ENCODE data around the gene KRTAP4-7.
"Not testable (repeated sequence)": the region's sequence is repeated elsewhere in the genome, so short reads cannot be mapped to it uniquely, and the experiment has no call there.

The KRTAP4-7 gene

GRCh38 chr17:41084100-41084856 lies at the start of gene KRTAP4-7:
TSS of gene KRTAP4-7 (plus strand) at chr17:41084150. CDS start at chr17:41084207, 57 bp downstream.
- not testable (repeated sequence) for DNase-seq

GRCh38 chr17:41034346-41034935 lies 49.5 kb upstream of the KRTAP4-7 start, which contains the start of gene KRTAP1-3:
TSS of gene KRTAP1-3 (minus strand) at chr17:41034874. CDS start at chr17:41034821, 53 bp downstream.
- not testable (repeated sequence) for DNase-seq

- DNase-seq: no peak
These were observed 46.0 kb upstream of the KRTAP4-7 start for GRCh38 chr17:41037853-41038350.

DNA sequence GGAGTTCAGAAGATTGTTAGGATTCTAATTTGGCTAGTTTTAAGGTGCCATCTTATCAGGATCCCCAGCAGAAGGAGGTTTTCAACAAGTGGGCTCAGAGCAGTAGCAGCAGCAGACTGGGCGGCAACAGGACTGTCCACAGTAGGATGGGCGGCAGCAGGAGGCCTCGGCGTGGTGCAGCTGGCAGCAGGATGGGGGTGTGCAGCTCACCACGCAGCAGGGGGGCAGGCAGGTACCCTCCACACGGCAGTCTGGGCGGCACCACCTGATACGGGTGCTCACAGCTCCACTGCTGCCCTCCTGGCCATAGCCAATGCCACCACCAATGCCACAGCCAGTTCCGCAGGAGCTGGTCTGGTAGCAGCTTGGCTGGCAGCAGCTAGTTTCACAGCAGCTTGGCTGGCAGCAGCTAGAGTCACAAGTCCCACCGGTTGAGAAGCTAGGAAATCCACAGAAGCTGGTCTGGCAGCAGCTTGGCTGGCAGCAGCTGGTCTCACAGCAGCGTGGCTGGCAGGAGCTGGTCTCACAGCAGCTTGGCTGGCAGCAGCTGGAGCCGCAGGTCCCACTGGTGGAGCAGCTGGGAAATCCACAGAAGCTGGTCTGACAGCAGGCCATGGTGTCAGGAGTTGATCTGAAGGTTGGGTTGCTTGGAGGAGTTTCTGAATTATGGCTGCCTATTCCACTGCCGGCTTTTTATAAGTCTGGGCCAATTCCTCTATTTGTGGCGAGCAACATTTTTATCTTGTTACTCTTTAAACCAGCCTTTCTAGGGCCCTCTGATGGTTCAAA lies 43.0 kb upstream of the KRTAP4-7 start, which contains the start of gene KRTAP1-1:
Gene KRTAP1-1, minus strand, starts transcription at position 668 of the 789 bp plus-strand sequence. Its CDS starts 53 bp downstream, at position 615.
- DNase-seq: not testable (repeated sequence)

- DNase-seq: no peak
These were observed 41.0 kb upstream of the KRTAP4-7 start for GRCh38 chr17:41042953-41043352.

- DNase-seq: not testable (repeated sequence)
These were observed 37.0 kb upstream of the KRTAP4-7 start, which contains the start of gene KRTAP2-1 for GRCh38 chr17:41046735-41047465. TSS of gene KRTAP2-1 (minus strand) at chr17:41047316. CDS start at chr17:41047267, 49 bp downstream.

DNA sequence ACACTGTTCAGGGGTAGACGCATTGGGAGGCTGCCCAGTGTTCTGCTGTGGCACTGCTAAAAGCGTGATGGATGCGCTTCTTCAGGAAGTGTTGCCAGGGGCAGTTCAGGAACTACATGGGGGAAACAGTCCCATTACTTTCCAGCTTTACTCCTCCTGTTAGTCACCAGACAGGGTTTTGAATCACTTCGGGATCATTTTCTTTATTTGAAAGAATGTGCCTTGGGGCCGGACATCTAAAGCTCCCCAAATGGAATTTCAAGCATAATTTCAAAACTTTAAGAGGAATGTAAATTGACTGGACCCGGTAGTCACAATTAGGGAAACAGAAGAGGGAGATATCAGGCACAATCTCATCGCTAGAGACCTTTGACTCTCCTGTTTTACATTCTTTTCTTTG lies 35.5 kb upstream of the KRTAP4-7 start:
- DNase-seq: no peak

- DNase-seq: no peak
These were observed 34.8 kb upstream of the KRTAP4-7 start for GRCh38 chr17:41049110-41049509.

DNA sequence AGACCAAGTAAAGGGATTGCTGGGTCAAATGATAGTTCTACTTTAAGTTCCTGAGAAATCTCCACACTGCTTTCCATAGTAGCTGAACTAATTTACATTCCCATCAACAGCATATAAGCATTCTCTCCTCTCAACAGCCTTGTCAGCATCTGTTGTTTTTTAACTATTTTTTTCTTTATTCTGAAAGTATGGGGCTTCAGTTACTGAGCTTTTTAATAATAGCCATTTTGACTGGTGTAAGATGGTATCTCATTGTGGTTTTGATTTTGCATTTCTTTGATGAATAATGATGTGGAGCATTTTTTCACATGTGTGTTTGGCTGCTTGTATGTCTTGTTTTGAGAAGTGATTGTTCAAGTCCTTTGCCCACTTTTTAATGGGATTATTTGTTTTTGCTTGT lies 31.4 kb upstream of the KRTAP4-7 start:
- no peak for DNase-seq

GRCh38 chr17:41054025-41054424 lies 29.9 kb upstream of the KRTAP4-7 start:
- DNase-seq: no peak

DNA sequence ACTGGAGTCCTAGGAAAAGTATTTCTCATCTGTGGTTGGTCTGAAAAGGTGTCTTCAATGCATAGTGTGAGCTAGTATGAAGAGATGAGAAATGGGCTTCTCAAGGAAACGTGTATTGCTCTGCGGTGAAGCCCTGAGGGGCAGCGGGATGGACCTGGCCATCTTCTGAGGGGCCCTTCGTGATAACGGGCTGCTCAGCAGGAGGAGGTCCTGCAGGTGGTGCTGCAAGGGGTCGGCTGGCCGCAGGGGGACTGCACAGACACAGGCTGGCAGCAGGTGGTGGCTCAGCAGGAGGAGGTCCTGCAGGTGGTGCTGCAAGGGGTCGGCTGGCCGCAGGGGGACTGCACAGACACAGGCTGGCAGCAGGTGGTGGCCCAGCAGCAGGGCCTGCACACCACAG lies 29.4 kb upstream of the KRTAP4-7 start:
- not testable (repeated sequence) for DNase-seq

DNA sequence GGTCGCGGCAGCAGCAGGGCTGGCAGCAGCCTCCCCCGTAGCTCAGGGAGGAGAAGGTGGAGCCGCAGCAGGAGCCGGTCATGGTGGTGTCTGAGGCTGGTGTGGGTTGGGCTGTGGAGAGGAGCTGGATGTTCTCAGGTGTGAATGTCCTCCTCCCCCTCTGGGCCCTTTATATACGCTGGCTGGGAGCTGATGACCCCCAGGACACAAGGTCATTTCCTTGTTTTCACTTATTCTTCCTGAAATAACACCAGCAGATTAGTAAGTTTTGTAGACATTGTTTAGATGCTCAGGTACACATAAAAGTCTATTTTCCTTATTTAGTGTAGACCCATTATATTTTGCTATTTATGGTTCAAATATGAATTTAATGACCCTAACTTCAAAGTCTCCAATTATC lies 28.8 kb upstream of the KRTAP4-7 start, which contains the start of gene KRTAP2-2:
Gene KRTAP2-2, minus strand, starts transcription at position 101 of the 400 bp plus-strand sequence. Its CDS starts 19 bp downstream, at position 82.
- not testable (repeated sequence) for DNase-seq

GRCh38 chr17:41057547-41057946 lies 26.4 kb upstream of the KRTAP4-7 start:
- no peak for DNase-seq

GRCh38 chr17:41058741-41059140 lies 25.2 kb upstream of the KRTAP4-7 start:
- DNase-seq: no peak

- DNase-seq: not testable (repeated sequence)
These were observed 24.5 kb upstream of the KRTAP4-7 start for GRCh38 chr17:41059276-41060051.

DNA sequence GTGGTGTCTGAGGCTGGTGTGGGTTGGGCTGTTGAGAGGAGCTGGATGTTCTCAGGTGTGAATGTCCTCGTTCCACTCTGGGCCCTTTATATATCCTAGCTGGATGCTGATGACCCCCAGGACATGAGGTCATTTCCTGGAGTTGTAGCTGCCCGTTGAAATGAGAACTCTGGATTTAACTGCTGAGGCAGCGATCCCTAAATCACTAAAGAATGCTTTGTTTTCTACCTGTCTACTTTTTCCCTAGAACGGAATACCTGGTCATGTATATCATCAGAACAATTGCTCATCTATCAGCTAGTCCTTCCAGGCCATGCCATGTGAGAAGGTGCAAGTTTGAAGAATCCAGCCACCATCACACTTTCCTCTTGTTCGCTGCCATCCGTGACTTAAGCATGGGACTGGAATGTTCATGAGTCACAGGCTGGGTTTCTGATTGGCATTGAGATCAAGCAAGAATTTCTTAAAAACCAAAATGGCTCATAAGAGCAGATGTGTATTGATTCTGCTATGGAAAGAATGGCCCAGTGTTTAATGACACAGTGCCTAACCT lies 23.8 kb upstream of the KRTAP4-7 start, which contains the start of gene KRTAP2-3:
Gene KRTAP2-3, minus strand, starts transcription at position 63 of the 553 bp plus-strand sequence. CDS start 64 bp downstream, outside the sequence.
- no peak for DNase-seq

DNA sequence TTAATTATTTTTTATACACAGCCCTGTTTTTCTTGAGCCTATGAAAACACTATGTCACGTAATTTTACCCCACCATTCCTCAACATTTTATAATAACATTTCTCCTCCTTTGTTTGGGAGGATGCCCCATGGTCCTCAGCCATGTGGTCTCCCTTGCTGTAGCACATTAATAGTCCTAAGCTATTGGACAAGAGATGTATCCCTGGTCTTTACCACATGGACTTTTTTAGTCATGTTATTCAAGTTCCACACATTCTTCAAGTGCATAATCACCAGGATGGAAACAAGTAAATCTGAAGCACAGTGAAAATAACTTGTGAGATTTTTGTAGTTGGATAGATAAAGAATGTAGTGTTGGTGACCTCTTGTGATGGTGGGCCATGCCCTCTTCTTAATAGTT lies 22.0 kb upstream of the KRTAP4-7 start:
- DNase-seq: no peak

- no peak for DNase-seq
These were observed 20.5 kb upstream of the KRTAP4-7 start for GRCh38 chr17:41063449-41063848.

- no peak for DNase-seq
These were observed 19.6 kb upstream of the KRTAP4-7 start for GRCh38 chr17:41064301-41064700.

GRCh38 chr17:41065016-41065689 lies 18.8 kb upstream of the KRTAP4-7 start:
- DNase-seq: not testable (repeated sequence)

Measured in stimulated activated CD4-positive, alpha-beta T cell treated with anti-CD3 and anti-CD28 coated beads, Interleukin-4, amount 100 ng/mL, for 24 hours (primary cell).